CD4-positive, alpha-beta T cell treated with Interferon alpha-2 for 1 hour (primary cell): ENCODE results near the gene TBCD.

Experiments
- DNase-seq, 2 donors: peaks; one replicate each; pipeline ENCODE4 v3.0.0-alpha.2; 2020 to 2022

The TBCD gene

DNA sequence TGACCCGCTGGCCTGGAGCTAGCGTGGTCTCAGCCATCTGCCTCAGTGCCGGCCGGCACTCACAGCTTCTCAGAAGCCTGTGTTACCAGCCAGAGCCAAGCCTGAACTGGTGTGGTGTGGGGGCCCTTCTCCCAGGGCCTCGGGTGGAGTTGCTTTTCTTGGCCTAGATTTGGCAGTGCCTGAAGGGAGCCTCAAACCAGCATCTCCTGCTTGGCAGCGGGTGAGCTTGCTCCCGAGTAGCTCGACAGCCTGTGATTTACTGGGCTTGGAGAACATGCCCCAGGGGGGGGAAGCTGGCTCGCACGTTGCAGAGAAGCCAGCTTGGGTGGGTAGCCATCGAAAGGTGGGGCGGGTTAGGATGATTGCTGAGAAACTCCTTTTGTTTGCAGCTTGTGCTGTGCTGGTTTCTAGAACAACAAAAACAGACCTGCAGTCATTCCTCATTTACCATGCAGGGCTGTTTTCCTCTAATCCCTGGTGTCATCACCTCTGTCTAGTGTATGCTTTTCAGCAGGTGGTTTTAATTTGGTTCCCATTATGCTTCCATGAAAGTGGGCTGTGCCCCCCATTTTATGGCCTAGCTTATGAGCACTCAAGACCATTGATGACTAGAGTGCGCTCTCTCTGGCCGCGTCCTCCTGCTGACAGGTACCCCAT is 42.2 kb downstream of the TBCD start:
- DNase-seq, result no peak

GRCh38 chr17:82794781-82795482 is 43.1 kb downstream of the TBCD start:
- no peak for DNase-seq

GRCh38 chr17:82795615-82796014 is 43.8 kb downstream of the TBCD start:
- DNase-seq, result no peak

DNA sequence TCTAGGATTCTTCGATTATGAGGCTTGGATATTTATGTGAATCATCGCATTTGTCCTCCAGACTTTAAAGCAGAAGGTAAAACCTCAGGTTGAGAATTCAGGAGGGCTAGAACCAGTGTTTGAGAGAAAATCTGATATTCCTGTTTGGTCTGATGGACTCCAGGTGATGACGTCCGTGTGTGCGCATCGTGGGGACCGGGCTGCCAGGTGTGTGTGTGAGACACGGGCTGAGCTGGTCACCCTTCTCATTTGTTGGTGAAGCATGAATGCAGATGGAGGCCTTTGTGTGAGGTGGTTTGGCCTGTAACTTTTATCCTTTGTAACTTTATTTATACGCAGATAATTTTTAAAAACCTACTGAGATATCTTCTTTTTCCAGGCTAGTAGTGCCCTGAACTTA is 45.2 kb downstream of the TBCD start:
- no peak for DNase-seq

GRCh38 chr17:82798752-82799151 is 46.9 kb downstream of the TBCD start:
- DNase-seq, result no peak

- DNase-seq, result no peak
Observed at GRCh38 chr17:82799591-82799990, 47.7 kb downstream of the TBCD start.

GRCh38 chr17:82800885-82801284 is 49.0 kb downstream of the TBCD start:
- DNase-seq, result no peak

DNA sequence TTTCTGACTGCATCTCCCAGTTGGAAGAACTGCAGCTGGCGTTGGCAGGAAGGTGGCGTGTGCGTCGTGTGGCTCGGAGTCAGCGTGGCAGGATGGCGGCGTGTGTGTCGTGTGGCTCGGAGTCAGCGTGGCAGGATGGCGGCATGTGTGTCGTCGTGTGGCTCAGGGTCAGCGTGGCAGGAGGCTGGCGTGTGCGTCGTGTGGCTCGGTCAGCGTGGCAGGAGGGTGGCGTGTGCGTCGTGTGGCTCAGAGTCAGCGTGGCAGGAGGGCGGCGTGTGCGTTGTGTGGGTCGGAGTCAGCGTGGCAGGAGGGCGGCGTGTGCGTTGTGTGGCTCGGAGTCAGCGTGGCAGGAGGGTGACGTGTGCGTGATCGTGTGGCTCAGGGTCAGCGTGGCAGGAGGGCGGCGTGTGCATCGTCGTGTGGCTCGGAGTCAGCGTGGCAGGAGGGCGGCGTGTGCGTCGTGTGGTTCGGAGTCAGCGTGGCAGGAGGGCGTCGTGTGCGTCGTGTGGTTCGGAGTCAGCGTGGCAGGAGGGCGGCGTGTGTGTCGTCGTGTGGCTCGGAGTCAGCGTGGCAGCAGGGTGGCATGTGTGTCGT is 49.6 kb downstream of the TBCD start:
- DNase-seq, result no peak

DNA sequence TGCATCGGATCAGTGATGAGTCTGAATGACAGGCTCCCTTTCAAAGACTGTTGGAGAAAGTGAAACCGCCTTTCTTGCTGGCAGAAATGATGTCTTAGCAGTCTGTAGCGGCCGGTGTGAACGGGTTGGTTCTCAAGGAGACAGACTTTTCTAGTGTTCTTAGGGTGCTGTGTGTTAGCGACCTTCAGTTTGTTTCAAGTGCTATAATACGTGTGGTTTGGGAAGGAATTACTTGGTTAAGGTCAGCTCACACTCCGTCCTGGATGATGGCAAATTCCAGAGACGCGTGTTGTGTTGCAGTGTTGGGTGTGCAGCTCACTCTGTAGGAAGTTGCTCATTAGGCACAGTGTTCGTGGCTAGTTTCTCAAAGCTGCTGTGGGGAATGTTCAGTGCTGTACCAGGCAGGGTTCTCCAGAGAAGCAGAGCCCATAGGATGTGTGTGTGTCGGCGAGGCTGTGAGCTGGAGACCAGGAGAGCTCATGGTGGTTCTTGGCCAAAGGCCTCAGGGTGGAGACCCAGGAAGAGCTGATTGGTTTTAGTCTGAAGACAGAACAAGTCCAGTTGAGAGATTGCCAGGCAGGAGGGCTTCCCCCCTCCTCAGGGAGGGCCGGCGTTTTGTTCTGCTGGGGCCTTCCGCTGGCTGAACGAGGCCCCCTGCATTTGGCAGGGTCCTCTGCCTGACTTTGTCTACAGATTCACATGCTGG is 50.4 kb downstream of the TBCD start:
- DNase-seq, result no peak

DNA sequence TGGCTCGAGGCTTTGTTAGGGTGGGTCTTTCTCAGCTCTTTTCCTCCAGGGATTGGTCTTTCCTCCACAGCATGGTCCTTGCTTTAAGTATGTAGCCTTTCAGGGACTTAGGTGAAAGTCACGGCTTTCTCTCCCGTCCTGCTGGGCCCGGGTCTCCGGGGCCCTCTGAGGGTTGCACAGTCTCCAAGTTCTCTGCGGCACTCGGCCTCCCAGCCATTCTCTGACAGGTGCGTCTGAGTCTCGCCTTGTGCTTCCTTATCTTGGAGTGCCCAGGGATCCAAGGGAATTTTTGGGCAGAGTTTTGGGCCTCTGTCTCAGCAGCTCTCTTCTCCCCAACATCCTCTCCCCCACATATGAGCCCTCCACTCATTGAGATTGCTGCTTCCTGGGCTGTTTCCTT is 51.3 kb downstream of the TBCD start:
- no peak for DNase-seq

- DNase-seq, result no peak
Observed at GRCh38 chr17:82803606-82804005, 51.7 kb downstream of the TBCD start.

DNA sequence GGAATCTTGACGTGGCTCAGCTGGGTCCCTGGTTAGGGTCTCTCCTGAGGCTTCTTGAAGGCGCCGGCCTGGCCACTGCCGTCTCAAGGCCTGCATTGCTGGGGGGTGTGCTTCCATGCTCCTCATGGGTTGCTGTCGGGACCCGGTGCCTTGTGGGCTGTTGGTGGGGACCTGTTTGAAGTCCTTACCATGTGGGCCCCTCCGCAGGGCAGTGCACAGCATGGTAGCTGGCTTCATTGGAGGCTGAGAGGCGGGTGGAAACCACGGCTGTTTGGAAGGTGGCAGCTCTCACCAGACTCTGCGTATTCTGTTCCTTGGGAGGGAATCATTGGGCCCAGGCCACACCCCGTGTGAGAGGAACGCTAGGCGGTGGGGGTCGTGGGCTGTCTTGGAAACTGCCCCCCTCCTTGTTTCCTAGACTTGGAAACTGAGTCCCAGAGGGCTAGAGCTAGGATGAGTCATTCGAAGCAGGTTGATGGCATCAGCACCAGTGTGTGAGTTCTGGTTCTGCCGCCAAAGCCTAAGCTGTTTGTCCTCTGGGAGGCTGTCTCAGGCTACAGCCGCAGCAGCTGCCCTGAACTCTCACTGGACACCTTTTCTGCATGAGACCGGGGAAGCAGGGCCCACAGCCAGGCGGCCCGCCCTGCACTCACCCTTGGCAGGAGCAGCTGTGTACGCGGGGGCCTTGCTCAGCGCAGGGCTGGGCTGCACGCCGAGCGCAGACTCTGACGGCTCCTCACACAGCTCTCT is 52.8 kb downstream of the TBCD start:
- DNase-seq, result no peak

DNA sequence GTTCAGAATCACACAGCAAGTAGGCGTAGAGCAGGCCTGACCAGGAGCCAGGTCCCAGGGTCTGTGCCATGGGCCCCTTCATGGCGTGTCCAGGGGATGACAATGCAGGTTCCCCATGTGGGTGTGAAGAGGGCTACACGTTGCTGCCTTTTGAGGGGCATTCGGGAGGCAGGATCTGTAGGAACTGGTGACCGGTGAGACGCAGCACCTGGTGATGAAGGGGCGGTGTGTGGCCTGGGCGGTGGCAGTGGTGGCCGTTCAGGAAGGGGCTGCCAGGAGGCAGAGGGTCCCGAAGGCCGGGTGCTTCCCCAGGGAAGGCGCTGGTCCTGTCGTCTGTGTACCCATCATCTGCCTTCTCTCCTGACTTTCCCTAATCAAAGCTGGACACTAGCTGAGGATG is 53.4 kb downstream of the TBCD start:
- no peak for DNase-seq

DNA sequence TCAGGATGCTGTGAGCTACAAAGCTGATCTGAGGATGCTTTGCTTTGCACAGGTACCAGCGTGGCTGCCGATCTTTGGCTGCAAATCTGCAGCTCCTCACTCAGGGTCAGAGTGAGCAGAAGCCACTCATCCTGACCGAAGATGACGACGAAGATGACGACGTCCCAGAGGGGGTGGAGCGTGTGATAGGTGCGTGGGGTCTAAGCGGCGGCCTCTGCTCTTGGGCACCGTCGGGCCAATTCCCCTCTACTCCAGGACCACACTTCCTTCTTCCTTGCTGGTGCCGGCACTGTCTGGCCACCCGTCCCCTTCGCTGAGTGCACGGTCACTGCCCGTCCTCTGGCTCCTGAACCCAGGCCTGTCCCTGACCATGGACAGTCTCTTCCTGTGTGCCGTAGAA is 54.0 kb downstream of the TBCD start:
- no peak for DNase-seq

DNA sequence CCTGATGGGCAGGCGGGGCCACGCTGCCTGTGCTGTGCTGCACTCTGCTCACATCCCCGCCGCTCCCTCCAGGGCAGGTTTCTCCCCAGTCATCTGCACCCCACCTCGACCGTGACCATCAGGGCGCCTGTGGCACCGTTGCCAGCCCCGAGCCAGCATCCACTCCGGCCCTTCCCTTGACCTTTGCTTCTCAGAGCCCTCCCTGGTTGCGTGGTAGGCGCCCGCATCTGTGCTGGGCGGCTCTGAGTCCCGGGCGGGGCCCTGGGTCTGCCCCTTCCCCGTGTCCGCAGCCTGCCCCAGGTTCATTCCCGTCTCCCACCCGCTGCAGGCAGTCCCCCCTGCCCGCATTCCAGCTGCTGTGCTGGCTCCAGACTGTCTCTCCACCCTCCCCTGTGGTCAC is 54.8 kb downstream of the TBCD start:
- no peak for DNase-seq

GRCh38 chr17:82807101-82807500 is 55.2 kb downstream of the TBCD start:
- no peak for DNase-seq

DNA sequence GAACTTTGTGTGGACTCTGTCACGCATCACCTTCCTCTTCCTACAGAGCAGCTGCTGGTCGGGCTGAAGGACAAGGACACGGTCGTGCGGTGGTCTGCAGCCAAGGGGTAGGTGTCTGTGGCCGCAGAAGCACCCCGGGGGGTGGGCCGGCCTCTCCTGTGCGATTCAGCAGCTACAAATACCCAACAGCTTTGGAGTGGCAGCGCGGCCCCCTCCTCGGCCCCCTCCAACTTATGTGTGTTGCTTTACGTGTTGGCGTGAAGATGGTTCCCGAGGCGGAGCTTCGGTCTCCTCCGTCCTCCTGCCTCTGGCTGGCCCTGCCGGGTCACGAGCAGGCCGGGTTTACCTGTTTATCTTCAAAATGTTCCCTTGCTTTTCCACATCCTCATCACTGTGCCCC is 55.7 kb downstream of the TBCD start:
- no peak for DNase-seq

- DNase-seq, result no peak
Observed at GRCh38 chr17:82808006-82808405, 56.1 kb downstream of the TBCD start.

DNA sequence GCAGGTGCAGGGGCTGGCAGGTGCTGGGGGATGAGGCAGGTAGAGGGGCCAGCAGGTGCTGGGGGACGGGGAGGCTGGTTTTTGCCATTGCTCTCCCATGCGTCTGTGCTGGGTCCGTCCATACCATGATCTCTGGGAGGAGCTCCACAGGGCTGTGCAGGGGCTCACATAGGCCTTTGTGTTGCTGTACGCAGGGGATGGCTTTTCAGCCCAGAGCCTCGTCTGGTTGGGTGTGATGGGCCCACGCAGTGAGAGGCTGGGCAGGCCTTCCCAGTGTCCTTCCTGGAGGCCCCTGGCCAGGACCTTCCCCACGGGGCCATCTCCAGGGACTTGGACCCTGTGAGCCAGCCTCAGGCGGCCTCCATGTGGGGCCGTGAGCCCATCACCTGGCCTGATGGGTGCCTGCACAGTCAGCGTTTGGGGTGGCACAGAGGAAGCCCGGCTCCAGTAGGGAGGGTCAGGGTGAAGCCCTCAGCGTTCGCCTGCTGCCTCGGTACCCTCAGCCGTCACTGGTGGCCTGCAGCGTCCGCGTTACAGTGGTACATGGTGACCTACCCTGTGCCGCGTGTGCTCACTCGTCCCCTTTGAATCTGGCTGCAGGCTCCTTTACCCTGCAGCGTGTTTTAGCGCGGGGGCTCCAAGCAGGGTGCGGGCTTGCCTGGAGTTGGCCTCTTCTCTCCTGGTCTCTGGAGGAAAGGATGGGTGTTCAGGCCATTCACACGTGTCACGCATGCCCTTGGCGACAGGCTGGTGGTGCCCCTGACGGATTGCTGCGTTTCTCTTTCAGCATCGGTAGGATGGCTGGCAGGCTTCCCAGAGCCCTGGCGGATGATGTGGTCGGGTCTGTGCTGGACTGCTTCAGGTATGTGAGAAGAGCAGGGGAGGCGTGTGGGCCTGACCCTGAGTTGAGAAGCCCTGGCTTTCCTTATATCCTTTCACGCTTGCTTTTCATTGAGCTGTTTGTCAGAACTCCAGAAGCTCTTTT is 57.3 kb downstream of the TBCD start:
- DNase-seq, result no peak

GRCh38 chr17:82810644-82811430 is 59.0 kb downstream of the TBCD start:
- no peak for DNase-seq

DNA sequence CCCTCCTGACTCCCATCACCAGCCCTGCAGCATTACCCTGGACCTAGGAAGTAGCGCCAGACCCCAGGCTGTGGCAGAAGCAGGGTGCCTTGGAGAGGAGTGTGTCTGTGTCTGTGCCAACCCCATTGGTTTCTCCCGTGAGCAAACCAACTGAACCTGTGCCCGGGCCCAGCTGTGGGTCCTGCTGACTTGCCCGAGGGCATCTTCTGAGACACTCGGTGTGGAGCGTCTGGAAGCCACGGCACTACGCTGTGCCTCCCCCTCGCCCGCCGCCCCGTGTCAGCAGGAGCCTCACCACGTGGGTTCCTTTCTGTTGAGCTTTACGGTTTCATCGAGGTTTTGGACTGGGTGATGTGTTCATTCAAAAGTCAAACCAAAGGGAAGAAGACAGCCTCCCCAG is 60.2 kb downstream of the TBCD start:
- DNase-seq, result no peak
